ENCODE results near the gene DNAAF3.

DNA sequence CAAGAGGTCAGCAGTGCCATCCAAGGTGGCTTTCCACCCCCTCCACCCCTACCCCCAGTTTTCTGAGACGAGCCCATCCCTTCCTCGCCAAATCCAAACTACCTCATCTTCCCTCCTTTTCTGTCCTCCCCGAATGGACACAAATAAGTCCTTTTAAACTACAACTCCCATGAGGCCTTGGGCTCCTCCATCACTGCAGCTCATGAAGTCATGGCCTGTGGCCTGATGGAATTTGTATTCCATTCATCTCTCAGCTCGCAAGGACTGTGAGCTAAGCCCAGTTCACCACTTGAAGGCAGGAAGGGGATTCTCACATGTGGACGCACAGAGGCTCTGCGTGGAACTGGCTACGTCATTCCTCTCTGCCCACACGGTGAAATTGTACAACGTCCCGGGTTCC, 30.4 kb upstream of the DNAAF3 start:
- TF ChIP-seq, protein P1, sequence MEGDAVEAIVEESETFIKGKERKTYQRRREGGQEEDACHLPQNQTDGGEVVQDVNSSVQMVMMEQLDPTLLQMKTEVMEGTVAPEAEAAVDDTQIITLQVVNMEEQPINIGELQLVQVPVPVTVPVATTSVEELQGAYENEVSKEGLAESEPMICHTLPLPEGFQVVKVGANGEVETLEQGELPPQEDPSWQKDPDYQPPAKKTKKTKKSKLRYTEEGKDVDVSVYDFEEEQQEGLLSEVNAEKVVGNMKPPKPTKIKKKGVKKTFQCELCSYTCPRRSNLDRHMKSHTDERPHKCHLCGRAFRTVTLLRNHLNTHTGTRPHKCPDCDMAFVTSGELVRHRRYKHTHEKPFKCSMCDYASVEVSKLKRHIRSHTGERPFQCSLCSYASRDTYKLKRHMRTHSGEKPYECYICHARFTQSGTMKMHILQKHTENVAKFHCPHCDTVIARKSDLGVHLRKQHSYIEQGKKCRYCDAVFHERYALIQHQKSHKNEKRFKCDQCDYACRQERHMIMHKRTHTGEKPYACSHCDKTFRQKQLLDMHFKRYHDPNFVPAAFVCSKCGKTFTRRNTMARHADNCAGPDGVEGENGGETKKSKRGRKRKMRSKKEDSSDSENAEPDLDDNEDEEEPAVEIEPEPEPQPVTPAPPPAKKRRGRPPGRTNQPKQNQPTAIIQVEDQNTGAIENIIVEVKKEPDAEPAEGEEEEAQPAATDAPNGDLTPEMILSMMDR (IDR thresholded peaks at IDR 0.05) = no peak
- no peak for TF ChIP-seq POLR2A (IDR thresholded peaks at IDR 0.05)
